Inferior parietal cortex (tissue), 1 donor: ENCODE measurements around the gene SLC2A1.

Experiments used
- DNase-seq: peaks from one replicate; pipeline ENCODE4 v3.0.0-alpha.2; 2016; ENCODE audit errors: extremely low spot score

SLC2A1 gene

GRCh38 chr1:42960566-42961311, 2.1 kb upstream of the SLC2A1 start:
- no peak for DNase-seq

DNA sequence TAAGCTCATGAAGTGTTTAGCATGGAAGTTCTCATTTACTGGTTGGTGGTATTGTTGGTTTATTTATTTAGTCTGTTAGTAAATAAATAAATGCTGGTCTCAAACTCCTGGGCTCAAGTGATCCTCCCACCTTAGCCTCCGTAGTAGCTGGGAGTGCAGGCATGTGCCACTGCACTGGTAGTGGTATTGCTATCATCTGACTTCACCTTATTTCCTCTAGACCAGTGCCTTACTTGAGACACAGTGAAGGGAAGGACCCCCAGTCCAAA, 1.4 kb upstream of the SLC2A1 start:
- no peak for DNase-seq

DNA sequence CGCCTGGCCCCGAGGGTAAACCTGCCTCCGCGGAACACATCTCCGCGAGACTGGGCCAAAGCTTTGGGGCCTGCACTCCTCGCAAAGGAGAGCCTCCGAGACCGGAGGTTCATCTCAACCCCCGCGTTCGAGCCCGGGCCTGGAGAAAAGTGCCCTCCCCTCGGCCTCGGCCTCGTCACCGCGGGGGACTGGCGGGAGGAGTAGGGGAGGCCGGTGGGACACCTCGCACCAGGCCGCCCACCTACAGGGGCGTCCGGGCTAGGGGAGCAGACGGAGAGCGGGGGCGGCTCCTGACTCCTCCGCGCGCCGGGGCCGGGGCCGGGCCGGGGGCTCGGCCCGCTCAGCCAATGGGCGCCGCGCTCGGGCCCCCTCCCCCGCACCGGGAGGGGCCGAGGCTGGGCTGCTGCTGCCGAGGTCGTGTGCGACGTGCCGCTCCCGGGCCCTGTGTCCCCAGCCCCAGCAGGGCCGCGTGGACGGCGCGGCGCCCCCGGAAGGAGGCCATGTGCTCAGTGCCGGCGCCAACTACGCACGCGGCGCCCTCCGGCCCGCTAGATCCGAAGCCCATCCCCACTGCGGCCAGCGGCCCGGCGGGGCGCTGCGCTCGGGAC, 684 bp downstream of the SLC2A1 start:
- no peak for DNase-seq

GRCh38 chr1:42957229-42957879, 1.3 kb downstream of the SLC2A1 start:
- no peak for DNase-seq

DNA sequence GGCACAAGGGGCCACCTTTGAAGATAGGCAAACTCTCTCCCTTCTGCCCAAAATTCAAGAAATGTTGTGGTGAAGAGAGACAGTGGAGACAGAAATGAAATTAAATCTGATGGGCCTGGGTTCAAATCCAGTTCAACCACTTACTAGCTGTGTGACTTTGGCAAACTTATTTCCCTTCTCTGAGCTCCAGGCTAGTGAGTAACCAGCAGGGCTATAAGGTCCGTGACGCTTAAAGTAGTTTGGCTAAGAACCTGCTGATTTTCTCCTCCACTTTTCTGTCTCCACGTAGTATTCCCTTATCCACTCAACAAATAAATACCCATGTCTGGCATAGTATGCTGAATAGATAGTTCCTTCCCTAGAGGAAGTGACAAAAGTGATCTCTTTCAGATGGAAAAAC, 1.9 kb downstream of the SLC2A1 start:
- DNase-seq = no peak

DNA sequence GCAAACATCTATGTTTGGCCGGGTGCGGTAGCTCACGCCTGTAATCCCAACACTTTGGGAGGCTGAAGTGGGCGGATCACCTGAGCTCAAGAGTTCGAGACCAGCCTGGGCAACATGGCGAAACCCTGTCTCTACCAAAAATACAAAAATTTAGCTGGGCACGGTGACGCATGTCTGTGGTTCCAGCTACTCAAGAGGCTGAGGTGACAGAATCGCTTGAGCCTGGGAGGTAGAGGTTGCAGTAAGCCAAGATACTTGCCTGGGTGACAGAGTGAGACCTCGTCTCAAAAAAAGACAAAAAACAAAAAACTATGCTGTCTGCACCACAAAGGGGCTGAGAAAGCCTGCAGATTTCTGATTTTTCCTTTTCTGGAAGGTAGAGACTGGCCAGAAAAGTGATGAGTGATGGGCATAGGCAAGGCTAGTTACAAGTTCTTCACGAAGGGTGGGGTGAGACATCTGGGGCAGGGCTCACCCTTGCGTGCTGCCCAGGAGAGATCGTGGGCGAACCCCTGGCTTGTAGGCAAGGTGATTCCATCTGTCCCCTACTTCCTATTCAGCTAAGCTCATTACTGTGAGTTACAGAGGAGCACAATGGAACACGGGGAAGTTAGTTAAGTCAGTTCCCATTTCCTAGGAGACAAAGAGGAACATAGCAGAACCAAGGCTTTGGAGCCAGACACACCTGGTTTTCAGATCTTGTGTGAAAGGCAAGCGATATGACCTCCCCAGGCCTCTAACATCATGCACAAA, 3.2 kb downstream of the SLC2A1 start:
- no peak for DNase-seq

- no peak for DNase-seq
Observed at GRCh38 chr1:42953182-42954180, 5.2 kb downstream of the SLC2A1 start.

DNA sequence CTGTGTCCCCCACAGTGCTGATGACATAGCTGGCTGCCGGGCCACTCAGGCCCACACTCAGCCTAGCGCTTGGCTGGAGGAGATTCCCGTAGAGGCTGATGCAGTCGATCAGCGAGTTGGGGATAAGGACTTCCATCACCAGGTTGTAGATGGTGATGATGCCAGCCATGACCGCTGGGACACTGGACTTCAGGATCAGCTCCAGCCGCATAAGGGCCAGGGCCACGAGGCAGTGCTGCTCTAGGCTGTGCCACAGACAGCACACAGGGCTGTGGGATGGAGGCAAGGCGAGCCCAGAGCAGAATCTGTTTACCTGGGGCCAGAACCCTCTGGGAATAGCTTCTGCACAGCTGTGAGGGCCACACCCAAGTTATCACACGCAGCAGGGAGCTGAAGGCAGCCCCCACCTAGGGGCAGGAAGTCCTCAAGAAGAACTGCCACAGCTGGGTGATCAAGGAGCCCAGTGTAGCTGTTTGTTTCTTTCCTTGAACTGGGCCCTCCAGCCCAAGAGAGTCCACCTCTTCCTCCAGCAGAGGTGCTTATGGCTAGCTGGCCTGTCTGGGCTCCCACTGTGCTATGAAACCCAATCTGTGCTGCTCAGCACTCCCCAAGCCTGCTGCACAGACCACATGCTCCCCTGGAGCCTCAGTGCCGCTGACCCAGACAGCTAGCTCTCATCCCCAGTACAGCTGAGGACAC, 6.2 kb downstream of the SLC2A1 start:
- DNase-seq = no peak

DNA sequence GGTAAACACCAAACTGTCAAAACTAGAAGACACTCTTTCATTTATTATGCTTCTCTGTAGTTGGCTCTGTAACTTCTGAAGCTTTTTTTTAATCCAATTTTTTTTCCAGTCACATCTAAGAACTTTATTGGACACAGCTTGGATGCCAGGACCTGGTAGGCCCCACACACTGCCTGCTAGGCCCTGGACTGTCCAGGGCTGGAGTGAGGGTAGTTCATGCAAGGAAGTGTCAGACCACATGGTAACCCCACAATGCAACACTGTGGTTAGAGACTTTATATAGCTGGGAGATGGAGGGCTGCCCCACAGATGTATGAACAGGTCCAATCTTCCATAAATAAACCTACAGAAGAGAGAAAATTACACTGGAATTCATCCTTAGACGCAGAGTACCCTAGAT, 7.1 kb downstream of the SLC2A1 start:
- DNase-seq = no peak

DNA sequence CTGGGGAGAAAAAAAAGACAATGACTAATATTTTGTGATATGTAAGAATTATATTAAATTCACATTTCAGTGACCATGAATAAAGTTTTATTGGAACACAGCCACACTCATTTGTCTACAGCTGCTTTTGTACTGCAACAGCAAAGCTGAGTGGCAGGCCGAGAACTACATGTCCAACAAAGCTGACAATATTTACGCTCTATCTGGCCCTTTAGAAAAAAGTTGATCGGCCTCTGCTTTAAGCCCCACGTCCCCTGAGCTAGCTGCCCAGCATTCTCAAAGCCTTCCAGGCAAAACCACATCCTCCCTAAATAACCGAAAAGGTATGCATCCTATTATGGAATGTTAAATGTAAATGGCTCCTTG, 8.6 kb downstream of the SLC2A1 start:
- DNase-seq = no peak

DNA sequence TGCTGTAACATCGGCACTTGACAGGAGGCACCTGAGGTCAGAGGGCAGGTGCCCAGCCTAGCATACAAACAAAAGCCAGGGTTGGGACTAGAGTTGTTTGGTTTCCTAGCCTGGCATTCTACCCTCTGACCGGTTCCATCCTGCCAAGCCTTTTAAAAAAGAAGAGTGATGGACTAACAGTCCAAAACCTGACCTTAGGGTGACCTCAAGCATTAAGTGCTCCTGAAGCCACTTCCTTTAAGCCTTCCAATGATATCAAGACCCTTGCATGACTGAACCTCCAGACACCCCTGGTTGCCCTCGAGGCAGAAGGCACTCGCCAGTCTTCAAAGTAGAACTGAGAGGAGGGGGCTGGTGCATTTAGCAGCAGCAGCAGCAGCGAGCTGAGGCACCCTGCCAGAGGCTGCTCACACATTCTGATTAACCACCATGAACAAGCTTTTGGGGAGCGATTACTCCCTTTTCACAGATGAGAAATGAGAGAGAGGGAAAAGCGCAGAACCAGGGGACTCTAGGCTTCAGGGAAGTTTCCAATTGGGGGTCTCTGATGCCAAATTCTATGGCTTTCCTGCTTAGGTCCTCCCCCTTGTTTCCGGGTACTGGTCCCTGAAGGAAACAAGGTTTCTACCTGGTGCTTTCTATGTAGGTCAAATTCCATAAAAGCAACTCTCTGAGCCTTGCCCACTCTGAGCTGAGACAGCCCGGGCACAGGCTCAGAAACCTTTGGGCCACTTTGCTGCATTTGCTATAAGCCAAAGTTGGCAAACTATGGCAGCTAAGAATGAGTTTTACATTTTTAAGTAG, 9.2 kb downstream of the SLC2A1 start:
- DNase-seq = no peak

- DNase-seq = no peak
Observed at GRCh38 chr1:42947965-42948732, 10.5 kb downstream of the SLC2A1 start.

DNA sequence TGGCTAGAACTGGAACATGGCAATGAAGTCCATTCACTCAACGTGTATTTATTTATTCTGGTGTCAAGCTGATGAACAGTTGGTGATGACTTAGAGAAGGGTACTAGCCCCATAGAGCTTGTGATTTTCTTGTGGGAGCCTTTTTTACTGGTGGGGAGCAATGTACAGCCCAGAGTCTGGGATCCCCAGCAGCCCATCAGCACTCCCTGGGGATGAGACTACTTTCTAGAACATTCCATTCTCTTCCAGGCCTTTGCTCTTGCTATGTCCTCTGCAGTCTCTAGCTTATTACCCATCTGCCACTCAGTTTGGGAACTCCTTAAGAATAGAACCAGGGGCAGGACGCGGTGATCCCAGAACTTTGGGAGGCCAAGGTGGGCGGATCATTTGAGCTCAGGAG, 11.6 kb downstream of the SLC2A1 start:
- no peak for DNase-seq

- DNase-seq = no peak
Observed at GRCh38 chr1:42946120-42946898, 12.4 kb downstream of the SLC2A1 start.

DNA sequence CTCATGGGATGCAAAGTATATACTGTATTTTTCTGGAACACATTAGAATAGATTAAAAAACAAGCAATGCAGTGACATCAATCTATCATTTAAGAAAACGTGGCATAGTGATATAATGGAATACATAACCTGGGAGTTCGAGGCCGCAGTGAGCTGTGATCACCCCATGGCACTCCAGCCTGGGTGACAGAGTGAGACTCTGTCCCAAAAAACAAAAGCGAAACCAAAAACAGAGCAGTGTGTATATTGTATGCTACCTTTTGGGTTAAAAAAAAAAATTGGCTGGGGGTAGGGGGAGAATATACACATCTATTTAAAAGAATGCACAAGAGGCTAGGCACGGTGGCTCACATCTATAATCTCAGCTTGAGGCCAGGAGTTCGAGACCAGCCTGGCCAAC, 13.5 kb downstream of the SLC2A1 start:
- no peak for DNase-seq

GRCh38 chr1:42944246-42944928, 14.3 kb downstream of the SLC2A1 start:
- no peak for DNase-seq

DNA sequence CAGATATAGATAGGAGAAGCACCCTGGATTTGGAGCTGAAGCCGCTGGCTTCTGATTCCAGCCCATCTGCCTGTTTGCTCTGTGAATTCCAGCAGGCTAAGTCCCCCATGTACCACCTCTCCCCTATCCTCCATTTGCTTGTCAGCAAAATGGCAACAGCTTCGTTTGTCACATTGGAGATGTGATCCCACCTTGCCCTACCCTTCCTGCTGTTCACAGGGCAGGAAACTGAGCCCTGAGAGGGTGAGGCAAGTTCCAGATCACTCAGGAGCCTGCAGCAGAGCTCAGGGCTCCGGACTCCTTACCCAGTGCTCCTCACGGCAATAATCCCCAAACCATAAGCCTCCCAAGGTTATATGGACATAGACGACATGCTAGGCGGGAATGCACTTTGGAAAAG, 14.9 kb downstream of the SLC2A1 start:
- DNase-seq = no peak

DNA sequence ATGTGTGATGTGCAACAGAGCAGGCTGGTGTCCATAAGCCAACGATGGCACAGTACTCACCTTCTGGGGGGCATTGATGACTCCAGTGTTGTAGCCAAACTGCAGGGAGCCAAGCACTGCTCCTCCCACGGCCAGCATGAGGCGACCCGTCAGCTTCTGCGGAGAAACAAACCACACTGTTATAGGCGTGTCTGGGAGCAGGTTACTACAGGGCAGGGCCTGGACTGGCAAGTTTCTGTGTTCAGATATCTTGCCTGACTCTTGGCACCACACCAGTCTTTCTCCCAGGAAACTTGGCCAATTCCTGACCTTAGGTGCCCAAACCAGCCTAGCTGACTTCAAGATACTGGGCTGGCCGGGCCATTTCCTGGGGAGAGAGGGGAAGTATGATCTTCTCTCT, 15.5 kb downstream of the SLC2A1 start:
- DNase-seq = no peak
